HG03432 (cell line): ENCODE data around the gene NENF.
"Not testable (repeated sequence)": the region's sequence is repeated elsewhere in the genome, so short reads cannot be mapped to it uniquely, and the experiment has no call there.

ENCODE experiments used
- ATAC-seq: cut with Tn5 transposase; IDR thresholded peaks from one replicate; pipeline ENCODE4 v1.9.1; 2021; ENCODE audit warnings: mild to moderate bottlenecking, moderate library complexity; ENCODE audit not compliant: unreplicated experiment

Gene NENF

GRCh38 chr1:212457740-212458338, 25.1 kb downstream of the NENF start:
- no peak for ATAC-seq

DNA sequence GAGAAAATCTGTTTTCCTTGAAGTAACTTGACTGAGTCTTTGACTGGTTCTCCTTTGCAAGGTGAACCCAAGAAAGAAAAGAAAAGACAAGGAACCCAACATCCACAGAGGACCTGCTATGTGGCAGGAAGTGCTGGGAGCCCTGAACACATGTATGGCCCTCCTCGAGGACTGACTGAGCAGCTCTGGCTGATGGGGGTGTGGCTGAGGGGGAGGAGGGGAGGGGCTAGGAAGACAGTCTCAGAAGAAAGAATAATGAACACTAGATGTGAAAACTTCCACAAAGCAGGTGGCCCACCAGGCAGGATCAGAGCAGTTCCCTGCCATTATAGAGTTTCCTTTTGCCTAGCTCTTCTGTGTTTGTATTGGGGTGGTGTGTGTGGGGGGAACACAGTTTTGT, 26.1 kb downstream of the NENF start:
- no peak for ATAC-seq

DNA sequence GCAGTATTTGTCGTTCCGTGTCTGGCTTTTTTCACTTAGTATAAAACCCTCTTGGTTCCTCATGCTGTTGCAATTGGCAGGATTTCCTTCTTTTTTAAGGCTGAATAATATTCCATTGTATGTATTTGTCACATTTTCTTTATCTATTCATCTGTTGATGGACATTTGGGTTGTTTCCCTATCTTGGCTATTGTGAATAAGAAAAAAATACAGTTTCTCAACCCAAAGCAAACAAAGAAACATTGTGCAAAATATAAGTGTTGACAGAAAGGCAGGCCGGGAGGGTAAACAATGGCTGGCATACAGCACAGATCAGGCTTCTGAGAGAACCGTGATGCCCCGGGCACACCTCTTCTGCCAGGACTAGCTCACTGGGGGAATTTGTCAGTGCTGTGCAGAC, 26.9 kb downstream of the NENF start:
- ATAC-seq = no peak

DNA sequence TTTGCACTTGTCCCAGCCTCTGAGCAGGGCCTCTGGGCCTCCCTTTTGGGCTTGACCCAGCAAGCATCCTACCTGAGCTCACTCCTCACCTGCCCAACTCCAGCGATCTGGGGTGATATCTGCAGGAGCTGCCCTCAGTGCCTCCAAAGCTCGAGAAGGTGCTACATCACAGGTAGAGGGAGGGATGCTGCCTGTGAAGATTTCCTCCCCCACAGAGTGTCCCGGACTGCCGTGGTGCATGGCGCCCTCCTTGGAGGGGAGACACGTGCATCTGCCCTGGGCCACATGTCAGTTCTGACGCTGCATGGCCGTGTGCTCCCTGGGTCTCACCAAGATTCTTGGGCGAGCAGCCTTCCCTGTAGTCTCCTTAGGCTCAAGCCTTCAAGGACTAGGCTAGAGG, 27.7 kb downstream of the NENF start:
- ATAC-seq = no peak

- no peak for ATAC-seq
Measured at GRCh38 chr1:212461916-212462660, 29.4 kb downstream of the NENF start.

DNA sequence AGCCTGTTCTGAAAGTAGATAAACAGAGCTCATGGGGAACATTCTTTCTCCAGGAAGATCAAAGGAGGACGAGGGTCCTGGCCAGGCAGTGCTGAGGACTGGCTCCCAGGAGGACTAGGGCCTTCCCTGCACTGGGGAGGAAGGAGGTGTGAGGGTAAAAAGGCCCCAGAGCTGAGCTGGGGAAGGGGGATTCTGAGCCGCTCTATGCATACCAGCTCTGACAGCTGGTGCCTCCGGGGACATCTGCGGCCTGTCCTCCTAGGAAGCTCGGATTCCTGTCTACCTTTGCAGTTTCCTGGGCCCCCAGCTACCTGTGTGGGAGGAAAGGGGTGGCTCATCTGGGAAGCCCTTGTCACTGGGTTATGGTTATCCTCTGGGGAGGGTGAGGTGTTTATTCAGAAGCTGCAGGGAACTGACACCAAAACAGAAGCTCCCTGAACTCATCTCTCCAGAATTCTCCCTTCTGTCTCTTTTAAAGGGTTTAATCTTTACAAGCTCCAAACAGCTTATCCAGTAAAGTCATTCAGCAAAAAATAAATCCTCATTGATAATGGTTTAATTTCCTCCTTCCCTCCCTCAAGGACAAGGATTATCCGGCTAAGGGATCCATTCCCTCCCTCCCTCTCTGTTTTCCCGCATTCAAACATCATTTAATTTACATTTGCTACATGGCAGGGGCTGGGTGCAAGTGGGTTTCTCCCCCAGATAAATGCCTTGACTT, 31.0 kb downstream of the NENF start:
- no peak for ATAC-seq

GRCh38 chr1:212465311-212465710, 32.6 kb downstream of the NENF start:
- no peak for ATAC-seq

- ATAC-seq = no peak
Measured at GRCh38 chr1:212466437-212466836, 33.7 kb downstream of the NENF start.

DNA sequence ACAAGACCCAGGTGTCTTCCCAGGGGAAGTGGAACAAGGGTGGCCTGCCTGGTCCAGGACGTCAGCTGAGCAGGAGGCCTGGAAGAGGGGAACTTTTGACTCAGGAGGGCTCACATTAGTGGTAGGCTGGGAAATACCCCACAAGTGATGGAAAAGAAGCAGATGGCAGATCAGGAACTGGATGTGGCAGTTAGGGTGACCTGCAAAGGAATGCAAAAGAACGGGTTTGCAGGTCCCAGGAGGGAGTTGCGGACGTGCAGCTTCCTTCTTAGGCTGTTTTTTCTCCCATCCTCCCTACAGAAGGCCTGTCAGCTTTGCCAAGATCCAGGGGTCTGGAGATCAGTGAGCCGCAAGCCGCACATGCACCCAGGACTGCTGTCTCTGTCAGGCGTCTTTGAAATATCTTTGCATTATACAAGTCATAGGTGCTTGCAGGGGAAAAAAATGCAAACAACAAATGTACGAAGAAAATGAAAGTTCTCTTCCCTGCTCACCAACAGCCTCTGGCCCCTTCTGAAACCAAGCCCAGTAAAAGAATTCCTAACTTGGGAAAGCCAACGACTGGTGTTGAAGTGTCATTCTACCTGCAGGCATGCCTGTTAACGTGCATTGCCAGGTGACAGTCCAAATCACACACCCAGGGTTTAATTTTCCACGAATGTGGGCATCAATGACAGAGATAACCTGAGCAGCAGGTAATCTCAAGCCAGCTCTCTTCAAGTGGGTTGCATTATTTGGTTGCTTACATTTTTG, 34.4 kb downstream of the NENF start:
- ATAC-seq = no peak

- ATAC-seq = no peak
Measured at GRCh38 chr1:212467843-212468482, 35.2 kb downstream of the NENF start.

GRCh38 chr1:212470059-212470458, 37.3 kb downstream of the NENF start:
- no peak for ATAC-seq

DNA sequence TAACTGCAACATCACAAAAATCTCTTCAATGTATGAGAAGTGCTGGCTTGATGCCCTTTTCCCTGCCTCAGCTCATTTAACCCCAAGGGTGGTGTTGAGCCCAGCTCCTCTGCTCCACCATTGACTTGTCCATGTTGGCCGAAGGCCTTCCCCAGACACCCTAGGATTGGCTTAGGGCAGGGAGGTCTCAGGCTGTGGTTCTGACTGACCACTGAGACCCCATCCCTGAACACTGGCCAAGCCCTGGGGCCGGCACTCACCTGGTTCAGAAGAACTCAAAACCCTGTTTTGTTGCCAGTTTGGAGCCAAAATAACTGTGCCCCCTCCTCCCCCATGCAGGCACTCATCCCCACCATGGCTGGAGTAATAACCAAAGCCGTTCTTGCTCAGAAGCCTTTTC, 38.6 kb downstream of the NENF start:
- ATAC-seq = no peak

DNA sequence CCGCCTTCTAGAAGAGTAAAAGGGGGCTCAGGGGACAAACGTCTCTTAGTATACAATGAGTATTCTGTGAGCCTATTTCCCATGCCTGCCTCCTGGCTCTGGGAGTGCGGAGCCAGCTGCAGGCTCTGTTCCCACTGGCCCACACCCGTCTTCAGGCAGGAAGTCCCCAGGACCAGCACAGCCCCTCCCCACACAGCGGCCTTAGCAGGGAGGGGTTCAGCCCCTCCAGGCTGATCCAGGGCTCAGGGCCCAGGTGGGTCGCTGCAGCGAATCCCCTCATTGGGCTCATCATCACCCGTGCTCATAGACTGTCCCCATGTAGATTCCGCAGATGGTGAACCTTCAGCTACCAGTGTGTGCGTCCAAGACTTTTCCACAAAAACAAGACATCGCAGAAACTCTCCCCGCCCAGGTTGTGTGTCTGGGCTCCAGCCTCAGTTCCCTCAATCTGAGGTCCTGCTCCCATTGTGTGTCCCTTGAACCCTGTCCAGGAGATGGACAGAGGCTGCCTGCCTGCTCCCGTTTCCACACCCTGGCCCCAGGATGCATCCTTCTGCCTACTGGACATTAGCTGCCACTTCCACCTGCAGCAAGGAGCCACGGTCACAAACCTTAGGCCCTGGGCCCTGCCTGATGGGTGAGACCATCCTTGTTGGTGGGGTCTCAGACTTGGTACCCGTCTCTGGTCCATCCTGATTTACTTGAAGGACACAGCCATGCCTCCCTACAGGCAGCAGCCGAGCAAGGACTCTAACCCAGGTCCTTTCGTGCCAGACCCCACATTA, 39.4 kb downstream of the NENF start:
- no peak for ATAC-seq

DNA sequence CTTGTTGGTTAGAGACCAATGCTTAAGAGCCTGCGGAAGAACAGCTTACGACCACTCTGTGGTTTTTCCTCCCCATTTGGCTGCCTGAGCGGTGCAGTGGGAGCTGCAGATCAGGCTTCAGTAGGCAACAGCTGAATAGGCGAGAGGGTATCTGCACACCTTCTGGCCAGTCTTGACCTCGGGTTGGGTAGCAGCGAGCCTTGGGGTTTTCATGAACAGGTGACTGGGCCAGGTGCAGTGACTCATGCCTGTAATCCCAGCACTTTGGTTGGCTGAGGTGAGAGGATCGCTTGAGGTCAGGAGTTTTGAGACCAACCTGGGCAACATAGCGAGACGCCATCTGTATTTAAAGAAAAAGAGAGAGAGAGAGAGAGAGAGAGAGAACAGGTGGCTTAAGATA, 41.0 kb downstream of the NENF start:
- ATAC-seq = no peak

DNA sequence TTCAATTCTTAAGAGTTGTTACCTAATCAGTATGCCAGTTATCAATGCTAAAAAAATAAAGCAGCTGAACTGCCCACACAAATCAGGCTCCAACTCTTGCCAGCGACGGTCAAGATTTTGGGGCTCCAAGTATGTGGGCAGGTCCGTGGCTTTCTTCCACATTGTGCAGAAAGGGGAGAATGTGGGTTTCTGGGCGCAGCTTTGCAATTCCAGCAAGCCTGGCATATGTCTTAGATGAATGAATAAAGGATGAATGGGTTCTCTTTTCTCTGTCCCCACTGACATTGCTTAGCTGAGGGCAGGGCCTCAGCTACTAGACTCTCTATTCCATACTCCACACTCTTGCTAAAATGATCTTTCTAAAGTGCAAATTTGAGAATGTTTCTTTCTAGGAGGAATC, 42.4 kb downstream of the NENF start:
- ATAC-seq = no peak

GRCh38 chr1:212475831-212476230, 43.1 kb downstream of the NENF start:
- ATAC-seq = not testable (repeated sequence)

DNA sequence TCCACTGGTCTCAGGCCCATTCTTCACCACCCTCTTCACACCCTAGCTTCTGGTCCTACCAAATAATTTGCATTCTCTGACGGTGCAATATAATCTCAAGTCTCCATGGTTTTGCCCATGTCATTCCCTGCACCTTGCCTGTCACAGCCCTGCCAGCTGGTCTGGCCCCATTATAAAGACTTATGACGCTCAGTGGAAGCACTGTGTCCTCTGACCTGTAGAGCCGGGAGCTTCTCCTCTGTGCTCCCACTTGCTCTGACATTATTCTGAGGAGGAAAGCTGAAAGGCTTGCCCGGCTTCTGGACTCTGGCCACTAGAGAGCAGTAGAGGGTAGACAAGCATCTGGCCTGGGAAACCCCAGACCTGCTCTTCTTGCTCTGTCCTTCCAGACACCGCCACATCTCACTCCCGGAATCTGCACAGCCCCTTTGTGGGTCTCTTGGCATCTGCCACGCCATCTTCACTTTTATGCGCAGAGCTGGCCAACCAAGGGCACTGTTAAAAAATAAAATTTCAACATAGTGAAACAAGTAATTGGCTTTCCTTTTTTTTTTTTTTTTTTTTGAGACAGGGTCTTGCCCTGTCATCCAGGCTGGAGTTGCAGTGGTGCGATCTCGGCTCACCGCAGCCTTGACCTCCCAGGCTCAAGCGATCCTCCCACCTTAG, 44.4 kb downstream of the NENF start:
- peak; percentile 94 for ATAC-seq

DNA sequence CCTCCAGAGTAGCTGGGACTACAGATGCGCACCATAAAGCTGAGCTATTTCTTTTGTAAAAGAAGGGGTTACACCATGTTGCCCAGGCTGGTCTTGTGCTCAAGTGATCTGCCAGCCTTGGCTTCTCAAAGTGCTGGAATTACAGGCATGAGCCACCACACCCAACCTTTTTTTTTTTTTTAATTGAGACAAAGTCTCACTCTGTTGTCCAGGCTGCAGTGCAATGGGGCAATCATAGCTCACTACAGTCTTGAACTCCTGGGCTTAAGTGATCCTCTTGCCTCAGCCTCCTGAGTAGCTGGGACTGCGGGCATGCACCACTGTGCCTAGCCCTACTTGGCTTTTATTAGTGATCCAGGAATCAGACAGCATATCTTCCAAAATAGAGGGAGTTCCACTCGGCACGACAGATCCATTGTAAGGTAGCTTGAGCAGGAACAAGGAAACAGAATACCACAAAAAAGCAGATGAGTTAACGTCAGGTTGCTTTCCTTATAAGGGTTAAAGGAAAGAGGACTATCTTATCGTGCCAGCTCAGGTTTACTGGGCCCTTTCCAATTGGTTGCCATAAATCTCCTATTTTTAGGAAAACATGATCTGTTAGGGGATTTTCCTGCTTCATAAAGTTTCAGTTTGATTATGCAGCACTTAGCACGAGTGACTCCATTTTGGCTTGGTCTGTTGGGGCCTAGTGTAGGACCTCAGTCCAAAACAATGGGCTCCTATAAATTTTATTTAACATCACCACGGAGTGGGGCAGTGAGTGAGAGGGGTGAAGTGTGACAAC, 45.2 kb downstream of the NENF start:
- no peak for ATAC-seq

- ATAC-seq = no peak
Measured at GRCh38 chr1:212478467-212479025, 45.8 kb downstream of the NENF start.
